Erythroblast (primary cell): Measurements from ENCODE around the gene CYP2C8.

Experiments used
- DNase-seq, 2 experiments: peaks; one replicate each; lab custom pipeline; 2025; lab: John Stamatoyannopoulos, UW
- GATA1 ChIP-seq: IDR thresholded peaks from 2 replicates; pipeline ENCODE4 v1.6.1; 2011; ENCODE audit warnings: low read depth, mild to moderate bottlenecking, control low read depth, low read length, moderate library complexity
- POLR2A ChIP-seq: IDR thresholded peaks from 2 replicates; pipeline ENCODE4 v1.6.1; 2011; ENCODE audit warnings: mild to moderate bottlenecking, low read length

The CYP2C8 gene

GRCh38 chr10:95034401-95034800 lies 34.9 kb downstream of the CYP2C8 start:
- TF ChIP-seq POLR2A, result no peak
- no peak for TF ChIP-seq GATA1
- DNase-seq, result no peak

GRCh38 chr10:95031656-95032055 lies 37.6 kb downstream of the CYP2C8 start:
- DNase-seq, result peak in 1 of 2 experiments; percentile 27
- TF ChIP-seq POLR2A (no peak), GATA1 (no peak)

- no peak for TF ChIP-seq POLR2A
- TF ChIP-seq GATA1, result no peak
Measured at GRCh38 chr10:95026461-95026860, 42.8 kb downstream of the CYP2C8 start.

GRCh38 chr10:94997741-94998174 lies 71.5 kb downstream of the CYP2C8 start:
- TF ChIP-seq POLR2A (no peak), GATA1 (no peak)
- no peak for DNase-seq

More at GRCh38 chr10:95026461-95026860, 42.8 kb downstream of the CYP2C8 start:
- no peak for DNase-seq

- no peak for DNase-seq
- TF ChIP-seq GATA1 (no peak), POLR2A (no peak)
Measured at GRCh38 chr10:94992811-94993210, 76.5 kb downstream of the CYP2C8 start.

- TF ChIP-seq POLR2A (no peak), GATA1 (no peak)
- DNase-seq, result no peak
Measured at GRCh38 chr10:94991243-94991888, 77.9 kb downstream of the CYP2C8 start.

GRCh38 chr10:94989192-94989591 lies 80.1 kb downstream of the CYP2C8 start:
- DNase-seq, result no peak

More at GRCh38 chr10:94989192-94989591, 80.1 kb downstream of the CYP2C8 start:
- no peak for TF ChIP-seq POLR2A
- TF ChIP-seq GATA1, result no peak
